GM19324 (cell line): Measurements from ENCODE around the gene MRTFA.
A peak's percentile ranks its signal among the peaks of the same experiment; 100 is the strongest.
"Not testable (repeated sequence)": the region's sequence is repeated elsewhere in the genome, so short reads cannot be mapped to it uniquely, and the experiment has no call there.

Experiments used
- ATAC-seq: cut with Tn5 transposase; IDR thresholded peaks from one replicate; pipeline ENCODE4 v1.9.1; 2021; ENCODE audit warnings: mild to moderate bottlenecking, moderate library complexity; ENCODE audit not compliant: unreplicated experiment, low FRiP score

MRTFA gene

GRCh38 chr22:40598712-40599111, 37.8 kb downstream of the MRTFA start:
- not testable (repeated sequence) for ATAC-seq

- ATAC-seq = no peak
These were observed 38.7 kb downstream of the MRTFA start for GRCh38 chr22:40597526-40598430.

GRCh38 chr22:40595497-40596234, 40.9 kb downstream of the MRTFA start:
- ATAC-seq = no peak

- no peak for ATAC-seq
These were observed 41.6 kb downstream of the MRTFA start for GRCh38 chr22:40594924-40595323.

GRCh38 chr22:40594346-40594745, 42.2 kb downstream of the MRTFA start:
- ATAC-seq = peak; percentile 11

- ATAC-seq = peak; percentile 44
These were observed 42.9 kb downstream of the MRTFA start for GRCh38 chr22:40593460-40594273.

- ATAC-seq = no peak
These were observed 44.0 kb downstream of the MRTFA start for GRCh38 chr22:40592352-40593113.

- no peak for ATAC-seq
These were observed 47.8 kb downstream of the MRTFA start for GRCh38 chr22:40588726-40589125.

GRCh38 chr22:40586781-40587180, 49.7 kb downstream of the MRTFA start:
- ATAC-seq = no peak

GRCh38 chr22:40585310-40585751, 51.2 kb downstream of the MRTFA start:
- ATAC-seq = no peak

GRCh38 chr22:40584766-40585165, 51.8 kb downstream of the MRTFA start:
- ATAC-seq = not testable (repeated sequence)

- no peak for ATAC-seq
These were observed 53.3 kb downstream of the MRTFA start for GRCh38 chr22:40583053-40583741.

GRCh38 chr22:40582063-40582462, 54.5 kb downstream of the MRTFA start:
- ATAC-seq = no peak

- no peak for ATAC-seq
These were observed 55.9 kb downstream of the MRTFA start for GRCh38 chr22:40580631-40581030.

- ATAC-seq = no peak
These were observed 58.3 kb downstream of the MRTFA start for GRCh38 chr22:40578171-40578570.

- no peak for ATAC-seq
These were observed 63.5 kb downstream of the MRTFA start for GRCh38 chr22:40572976-40573375.

- ATAC-seq = no peak
These were observed 64.6 kb downstream of the MRTFA start for GRCh38 chr22:40571887-40572286.

GRCh38 chr22:40567626-40568328, 68.7 kb downstream of the MRTFA start:
- no peak for ATAC-seq

GRCh38 chr22:40567106-40567505, 69.4 kb downstream of the MRTFA start:
- ATAC-seq = no peak
